Astrocyte of the spinal cord (primary cell): ENCODE measurements around the gene SEZ6L.

Source experiments
- DNase-seq: peaks from one replicate; pipeline ENCODE4 v3.0.0; 2011; ENCODE audit warnings: low read depth, low spot score
- H3K4me3 ChIP-seq: 2 replicates; pipeline ENCODE4 v1.5.1; 2011; ENCODE audit warnings: low read depth, mild to moderate bottlenecking, low read length, moderate library complexity
- CTCF ChIP-seq: IDR thresholded peaks from 2 replicates; pipeline ENCODE4 v1.5.1; 2012; ENCODE audit warnings: low read depth, mild to moderate bottlenecking, low read length, inconsistent platforms
- in situ Hi-C: cut with HindIII; loops from 2 replicates; pipeline ENCODE4 v1.10.0; 2017; ENCODE audit warnings: low sequenced_read_pairs

SEZ6L gene

GRCh38 chr22:26194877-26195276 is 25.6 kb downstream of the SEZ6L start:
- H3K4me3 ChIP-seq: no peak overlapping the region
- DNase-seq: no peak
- in situ Hi-C loops: no loop called here
- no peak for TF ChIP-seq CTCF

- no peak overlapping the region for H3K4me3 ChIP-seq
- in situ Hi-C loops: no loop called here
- DNase-seq: no peak
- TF ChIP-seq CTCF: no peak
Observed at GRCh38 chr22:26196657-26197056, 27.4 kb downstream of the SEZ6L start.

- DNase-seq: no peak
- TF ChIP-seq CTCF: no peak
- no peak overlapping the region for H3K4me3 ChIP-seq
- in situ Hi-C loops: no loop called here
Observed at GRCh38 chr22:26197425-26197824, 28.2 kb downstream of the SEZ6L start.

- in situ Hi-C loops: no loop called here
- H3K4me3 ChIP-seq: no peak overlapping the region
Observed at GRCh38 chr22:26199665-26200064, 30.4 kb downstream of the SEZ6L start.

GRCh38 chr22:26202280-26202924 is 33.1 kb downstream of the SEZ6L start:
- no peak overlapping the region for H3K4me3 ChIP-seq
- no peak for DNase-seq
- in situ Hi-C loops: no loop called here
- no peak for TF ChIP-seq CTCF

More at GRCh38 chr22:26199665-26200064, 30.4 kb downstream of the SEZ6L start:
- TF ChIP-seq CTCF: no peak
- no peak for DNase-seq

- H3K4me3 ChIP-seq: no peak overlapping the region
- in situ Hi-C loops: no loop called here
- DNase-seq: no peak
- TF ChIP-seq CTCF: no peak
Observed at GRCh38 chr22:26205494-26205893, 36.2 kb downstream of the SEZ6L start.

- no peak for DNase-seq
- no peak overlapping the region for H3K4me3 ChIP-seq
- in situ Hi-C loops: no loop called here
- no peak for TF ChIP-seq CTCF
Observed at GRCh38 chr22:26210334-26210733, 41.1 kb downstream of the SEZ6L start.
